Endothelial cell of umbilical vein (primary cell): ENCODE measurements around the gene KCNQ5.

ENCODE experiments used
- EZH2 ChIP-seq: IDR thresholded peaks from 2 replicates; pipeline ENCODE4 v1.6.1; 2012; ENCODE audit warnings: borderline replicate concordance, low read depth, mild to moderate bottlenecking, moderate library complexity, low read length, inconsistent platforms; ENCODE audit not compliant: severe bottlenecking
- POLR2A ChIP-seq: IDR thresholded peaks from 2 replicates; pipeline ENCODE4 v1.6.1; 2012; ENCODE audit warnings: low read depth, mild to moderate bottlenecking, control low read depth, low read length
- POLR2AphosphoS5 ChIP-seq: IDR thresholded peaks from 2 replicates; pipeline ENCODE4 v1.6.1; 2012; ENCODE audit warnings: low read depth, mild to moderate bottlenecking, control low read depth, low read length, moderate library complexity; ENCODE audit not compliant: insufficient read depth
- TF ChIP-seq, protein P1 (sequence below), 2 donors: IDR thresholded peaks; 1 replicate in 1 of 2; 2 replicates in 1 of 2; pipeline ENCODE4 v1.5.1; 2011; ENCODE audit warnings: low read length in 2 of 2, mild to moderate bottlenecking in 2 of 2, moderate library complexity in 2 of 2, control low read depth in 1 of 2, inconsistent platforms in 1 of 2, low read depth in 1 of 2; ENCODE audit not compliant: insufficient read depth in 1 of 2; ENCODE audit errors: extremely low read depth in 1 of 2
- TF ChIP-seq, protein P2 (sequence below): IDR thresholded peaks from 2 replicates; pipeline ENCODE4 v1.6.1; 2011; ENCODE audit not compliant: insufficient read depth, insufficient read length

DNA sequence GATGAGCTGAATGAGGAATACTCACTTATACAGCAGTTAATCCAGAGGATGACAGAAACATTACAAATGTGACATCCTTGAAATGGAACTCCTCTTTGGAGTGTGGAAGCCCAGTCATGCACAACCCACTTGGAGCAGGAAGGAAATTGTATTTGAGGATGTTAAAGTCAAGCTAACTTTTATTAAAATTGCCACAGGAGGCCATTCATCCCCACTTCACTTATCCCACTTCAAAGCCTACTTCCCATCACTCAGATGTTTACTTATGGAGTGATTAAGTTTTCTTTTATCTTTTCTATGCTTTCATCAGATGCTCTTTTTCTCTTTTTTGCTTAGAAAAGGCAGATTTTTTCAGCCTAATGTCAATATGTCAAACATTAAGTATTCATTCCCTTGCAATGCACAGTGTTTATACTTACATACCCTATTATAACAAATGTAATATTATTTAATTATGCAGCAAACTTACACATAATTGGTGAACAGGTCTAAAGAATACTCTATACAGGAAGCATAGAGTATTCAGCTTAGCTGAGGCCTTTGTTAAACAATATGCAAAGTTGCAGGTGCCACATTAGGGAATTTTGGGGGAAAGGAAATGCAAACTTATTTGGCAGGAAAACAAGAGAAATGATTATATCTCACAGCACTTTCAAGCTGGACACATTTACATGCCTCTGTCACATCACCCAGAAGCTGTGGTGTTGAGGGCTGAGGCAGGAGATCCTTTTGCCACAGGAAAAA lies 454.5 kb downstream of the KCNQ5 start:
- TF ChIP-seq, protein P1, sequence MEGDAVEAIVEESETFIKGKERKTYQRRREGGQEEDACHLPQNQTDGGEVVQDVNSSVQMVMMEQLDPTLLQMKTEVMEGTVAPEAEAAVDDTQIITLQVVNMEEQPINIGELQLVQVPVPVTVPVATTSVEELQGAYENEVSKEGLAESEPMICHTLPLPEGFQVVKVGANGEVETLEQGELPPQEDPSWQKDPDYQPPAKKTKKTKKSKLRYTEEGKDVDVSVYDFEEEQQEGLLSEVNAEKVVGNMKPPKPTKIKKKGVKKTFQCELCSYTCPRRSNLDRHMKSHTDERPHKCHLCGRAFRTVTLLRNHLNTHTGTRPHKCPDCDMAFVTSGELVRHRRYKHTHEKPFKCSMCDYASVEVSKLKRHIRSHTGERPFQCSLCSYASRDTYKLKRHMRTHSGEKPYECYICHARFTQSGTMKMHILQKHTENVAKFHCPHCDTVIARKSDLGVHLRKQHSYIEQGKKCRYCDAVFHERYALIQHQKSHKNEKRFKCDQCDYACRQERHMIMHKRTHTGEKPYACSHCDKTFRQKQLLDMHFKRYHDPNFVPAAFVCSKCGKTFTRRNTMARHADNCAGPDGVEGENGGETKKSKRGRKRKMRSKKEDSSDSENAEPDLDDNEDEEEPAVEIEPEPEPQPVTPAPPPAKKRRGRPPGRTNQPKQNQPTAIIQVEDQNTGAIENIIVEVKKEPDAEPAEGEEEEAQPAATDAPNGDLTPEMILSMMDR (IDR thresholded peaks at IDR 0.05; ENCODE audit: extremely low read depth in 1 of 2, insufficient read depth in 1 of 2, low read depth in 1 of 2, low read length in 2 of 2), result no peak
- TF ChIP-seq POLR2AphosphoS5, result no peak
- no peak for TF ChIP-seq POLR2A
- TF ChIP-seq, protein P2, sequence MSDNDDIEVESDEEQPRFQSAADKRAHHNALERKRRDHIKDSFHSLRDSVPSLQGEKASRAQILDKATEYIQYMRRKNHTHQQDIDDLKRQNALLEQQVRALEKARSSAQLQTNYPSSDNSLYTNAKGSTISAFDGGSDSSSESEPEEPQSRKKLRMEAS, result no peak
- TF ChIP-seq EZH2, result no peak
